SK-N-SH (cell line): ENCODE measurements around the gene WFIKKN1. TPM values are rescaled to one million over a fixed set of nuclear protein-coding genes. Genes with fewer than 3 reads are reported as not detected.

Experiments used
- CTCF ChIA-PET: fragments of 300-600, 350-600 bp; formaldehyde crosslinking; extraction: SDS; loops from one replicate; lab custom pipeline; 2021; lab: Yijun Ruan, JAX
- POLR2A ChIA-PET: fragments of 350-600 bp; sonication (Branson Sonifier 250); formaldehyde crosslinking; extraction: SDS; loops from one replicate; lab custom pipeline; 2020; ENCODE audit warnings: antibody characterized with exemption, inconsistent platforms; lab: Yijun Ruan, JAX
- DNase-seq: peaks from one replicate; pipeline ENCODE4 v3.0.0; 2012
- H2AFZ ChIP-seq: fragments of 200-600 bp; sonication (generic); 2 replicates; pipeline ENCODE4 v1.8.1; 2016; ENCODE audit warnings: antibody characterized with exemption, mild to moderate bottlenecking, low read depth
- H3F3A ChIP-seq: fragments of 200-600 bp; sonication (generic); replicated peaks from 2 replicates; pipeline ENCODE3; 2016; ENCODE audit warnings: antibody characterized with exemption, mild to moderate bottlenecking; ENCODE audit not compliant: insufficient read depth
- H3K27ac ChIP-seq, 2 experiments: fragments of 200-500 bp in 1 of 2; fragments of 200-600 bp in 1 of 2; sonication (Bioruptor generic) in 1 of 2; sonication (generic), shearing (Covaris generic) in 1 of 2; 2 replicates each; pipeline versions ENCODE4 v1.5.1 to v1.6.1; 2014 to 2016; ENCODE audit warnings: low read depth in 2 of 2, inconsistent platforms in 1 of 2, low read length in 1 of 2, mild to moderate bottlenecking in 1 of 2, mixed read lengths in 1 of 2
- H3K27me3 ChIP-seq: fragments of 200-600 bp; sonication (generic), shearing (Covaris generic); 2 replicates; pipeline ENCODE4 v1.6.1; 2016; ENCODE audit warnings: mixed run types; ENCODE audit not compliant: insufficient read depth
- H3K36me3 ChIP-seq, 2 experiments: fragments of 200-500 bp in 1 of 2; fragments of 200-600 bp in 1 of 2; sonication (Bioruptor generic) in 1 of 2; sonication (generic) in 1 of 2; replicated peaks in 1 of 2; 2 replicates each; pipeline versions ENCODE3 to v1.5.1; 2014 to 2016; ENCODE audit warnings: low read length in 1 of 2, mild to moderate bottlenecking in 1 of 2; ENCODE audit not compliant: insufficient read depth in 2 of 2, control insufficient read depth in 1 of 2
- H3K4me1 ChIP-seq, 2 experiments: fragments of 200-500 bp in 1 of 2; fragments of 200-600 bp in 1 of 2; sonication (Bioruptor generic) in 1 of 2; sonication (generic), shearing (Covaris generic) in 1 of 2; 2 replicates each; pipeline versions ENCODE4 v1.5.1 to v1.6.1; 2014 to 2016; ENCODE audit warnings: low read depth in 1 of 2, low read length in 1 of 2, mixed run types in 1 of 2; ENCODE audit not compliant: insufficient read depth in 2 of 2, control insufficient read depth in 1 of 2
- H3K4me2 ChIP-seq: fragments of 200-600 bp; sonication (generic), shearing (Covaris generic); 2 replicates; pipeline ENCODE4 v1.6.1; 2017; ENCODE audit warnings: mixed run types
- H3K4me3 ChIP-seq, 2 experiments: fragments of 200-500 bp in 1 of 2; fragments of 200-600 bp in 1 of 2; sonication (Bioruptor generic) in 1 of 2; sonication (generic), shearing (Covaris generic) in 1 of 2; 2 replicates each; pipeline versions ENCODE4 v1.5.1 to v1.8.1; 2014 to 2016; ENCODE audit warnings: low read depth in 2 of 2, inconsistent platforms in 1 of 2, low read length in 1 of 2, mild to moderate bottlenecking in 1 of 2, mixed read lengths in 1 of 2, moderate library complexity in 1 of 2
- H3K79me2 ChIP-seq: fragments of 200-600 bp; sonication (generic); 2 replicates; pipeline ENCODE4 v1.8.1; 2017; ENCODE audit warnings: mild to moderate bottlenecking; ENCODE audit not compliant: insufficient read depth
- H3K9ac ChIP-seq: fragments of 200-600 bp; sonication (generic); 2 replicates; pipeline ENCODE4 v1.6.1; 2017; ENCODE audit warnings: mixed run types
- H3K9me2 ChIP-seq: fragments of 200-600 bp; sonication (generic); 2 replicates; pipeline ENCODE4 v1.6.1; 2017; ENCODE audit warnings: mixed run types
- H3K9me3 ChIP-seq: fragments of 200-600 bp; sonication (generic); 2 replicates; pipeline ENCODE4 v1.6.1; 2017; ENCODE audit warnings: mixed run types, mild to moderate bottlenecking, moderate library complexity
- H4K20me1 ChIP-seq: fragments of 200-600 bp; sonication (generic); 2 replicates; pipeline ENCODE4 v1.6.1; 2017; ENCODE audit warnings: mild to moderate bottlenecking, mixed run types; ENCODE audit not compliant: insufficient read depth
- CHD2 ChIP-seq: fragments of 150-350 bp; IDR thresholded peaks from 2 replicates; pipeline ENCODE4 v1.6.1; 2018; ENCODE audit warnings: low read length; ENCODE audit not compliant: partially characterized antibody
- EP300 ChIP-seq, 2 experiments: IDR thresholded peaks; 2 replicates each; pipeline versions ENCODE4 v1.4.0 to v1.6.1; 2012; ENCODE audit warnings: borderline replicate concordance in 1 of 2, low read depth in 1 of 2, low read length in 1 of 2
- FOSL2 ChIP-seq: IDR thresholded peaks from 2 replicates; pipeline ENCODE4 v1.4.0; 2012; ENCODE audit warnings: low read depth, mild to moderate bottlenecking, moderate library complexity, borderline replicate concordance
- FOXJ3 ChIP-seq: sonication (generic); formaldehyde crosslinking; IDR thresholded peaks from 2 replicates; pipeline ENCODE4 v1.5.1; 2020; ENCODE audit warnings: mild to moderate bottlenecking, missing genetic modification reagents
- GABPA ChIP-seq: IDR thresholded peaks from 2 replicates; pipeline ENCODE4 v1.4.0; 2012; ENCODE audit warnings: low read depth, mild to moderate bottlenecking
- GATA2 ChIP-seq: sonication (generic); formaldehyde crosslinking; IDR thresholded peaks from 2 replicates; pipeline ENCODE4 v1.5.0; 2020; ENCODE audit warnings: mild to moderate bottlenecking, missing genetic modification reagents
- MXI1 ChIP-seq: IDR thresholded peaks from 2 replicates; pipeline ENCODE4 v1.6.1; 2012; ENCODE audit warnings: mild to moderate bottlenecking, low read depth, low read length, improper control_type of control experiment
- NRF1 ChIP-seq: IDR thresholded peaks from 2 replicates; pipeline ENCODE4 v1.6.1; 2012; ENCODE audit warnings: low read depth, mild to moderate bottlenecking, low read length
- POLR2AphosphoS5 ChIP-seq: IDR thresholded peaks from 2 replicates; pipeline ENCODE4 v1.6.1; 2012; ENCODE audit warnings: low read depth, low read length
- RFX5 ChIP-seq: IDR thresholded peaks from 2 replicates; pipeline ENCODE4 v1.6.1; 2012; ENCODE audit warnings: mild to moderate bottlenecking, improper control_type of control experiment, low read length
- RXRA ChIP-seq: IDR thresholded peaks from 2 replicates; pipeline ENCODE4 v1.4.0; 2012; ENCODE audit warnings: low read depth, mild to moderate bottlenecking, borderline replicate concordance
- TCF12 ChIP-seq: IDR thresholded peaks from 2 replicates; pipeline ENCODE4 v1.4.0; 2012
- YY1 ChIP-seq: IDR thresholded peaks from 2 replicates; pipeline ENCODE4 v1.4.0; 2012; ENCODE audit warnings: low read depth, mild to moderate bottlenecking
- WGBS: methylation state at CpG from one replicate; pipeline ENCODE4 v1.1.6; 2017; ENCODE audit warnings: low lambda C conversion rate; 5-methylcytosine and 5-hydroxymethylcytosine counted together
- polyA plus RNA-seq, 3 experiments: library from polyadenylated mRNA; depleted of rRNA; stranded (reverse); fragments of >200 nt; gene quantifications; 2 replicates each; pipeline ENCODE4 v1.2.3, GENCODE V29; 2012
- TF ChIP-seq, protein P1 (sequence below): IDR thresholded peaks from 2 replicates; pipeline ENCODE4 v1.6.1; 2012; ENCODE audit warnings: mild to moderate bottlenecking, low read depth, low read length, moderate library complexity
- TF ChIP-seq, protein P2 (sequence below): IDR thresholded peaks from 2 replicates; pipeline ENCODE4 v1.4.0; 2012; ENCODE audit warnings: low read depth, borderline replicate concordance
- TF ChIP-seq, protein P3 (sequence below): fragments of 150-350 bp; IDR thresholded peaks from 2 replicates; pipeline ENCODE4 v1.6.1; 2016; ENCODE audit warnings: mild to moderate bottlenecking, low read depth, low read length

WFIKKN1 gene
- polyA plus RNA-seq, 1 of the 3 experiments (the other 2 are of a cell fraction), result 0.16 TPM

DNA sequence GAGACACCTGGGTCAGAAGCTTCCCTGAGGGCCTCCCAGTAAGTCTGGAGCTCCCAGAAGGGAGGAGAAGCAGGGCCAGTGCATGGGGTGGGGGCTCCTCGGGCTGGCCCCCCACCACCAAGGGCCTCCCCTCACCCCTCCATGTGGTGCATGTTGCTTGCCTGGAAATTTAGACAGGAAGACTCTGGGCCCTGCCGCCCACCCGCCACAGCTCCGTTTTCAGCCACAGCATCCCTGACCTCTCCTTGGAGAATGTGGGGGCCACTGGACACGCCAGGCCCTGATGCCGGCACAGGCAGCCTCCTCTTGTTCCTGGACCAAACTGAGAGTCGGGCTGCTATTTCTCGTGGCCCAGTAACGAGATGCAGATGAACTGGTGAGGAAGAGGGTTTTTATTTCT, 8.1 kb downstream of the WFIKKN1 start:
- no peaks in the 10 kb centered on the region for H3K9me2 ChIP-seq
- H3K4me1 ChIP-seq, result peaks cover 6 to 42% of the 10 kb centered on the region in 2 experiments; a peak in 2 of 4 replicates
- 82% methylated on average over 8 of the region's 9 CpGs for WGBS
- ChIA-PET POLR2A (no interaction called here), CTCF (interaction anchor here (0.9 to 1.4 kb wide), 5 partner anchors 9 to 29 kb away, joined by 3 to 11 read pairs (median 5); partner anchors contain the start of genes RHOT2 and WDR90)
- H3K79me2 ChIP-seq, result peaks cover 22% of the 10 kb centered on the region; the same call in 1 of the 2 replicates
- H3K9me3 ChIP-seq, result no peaks in the 10 kb centered on the region
- TF ChIP-seq, protein P1, sequence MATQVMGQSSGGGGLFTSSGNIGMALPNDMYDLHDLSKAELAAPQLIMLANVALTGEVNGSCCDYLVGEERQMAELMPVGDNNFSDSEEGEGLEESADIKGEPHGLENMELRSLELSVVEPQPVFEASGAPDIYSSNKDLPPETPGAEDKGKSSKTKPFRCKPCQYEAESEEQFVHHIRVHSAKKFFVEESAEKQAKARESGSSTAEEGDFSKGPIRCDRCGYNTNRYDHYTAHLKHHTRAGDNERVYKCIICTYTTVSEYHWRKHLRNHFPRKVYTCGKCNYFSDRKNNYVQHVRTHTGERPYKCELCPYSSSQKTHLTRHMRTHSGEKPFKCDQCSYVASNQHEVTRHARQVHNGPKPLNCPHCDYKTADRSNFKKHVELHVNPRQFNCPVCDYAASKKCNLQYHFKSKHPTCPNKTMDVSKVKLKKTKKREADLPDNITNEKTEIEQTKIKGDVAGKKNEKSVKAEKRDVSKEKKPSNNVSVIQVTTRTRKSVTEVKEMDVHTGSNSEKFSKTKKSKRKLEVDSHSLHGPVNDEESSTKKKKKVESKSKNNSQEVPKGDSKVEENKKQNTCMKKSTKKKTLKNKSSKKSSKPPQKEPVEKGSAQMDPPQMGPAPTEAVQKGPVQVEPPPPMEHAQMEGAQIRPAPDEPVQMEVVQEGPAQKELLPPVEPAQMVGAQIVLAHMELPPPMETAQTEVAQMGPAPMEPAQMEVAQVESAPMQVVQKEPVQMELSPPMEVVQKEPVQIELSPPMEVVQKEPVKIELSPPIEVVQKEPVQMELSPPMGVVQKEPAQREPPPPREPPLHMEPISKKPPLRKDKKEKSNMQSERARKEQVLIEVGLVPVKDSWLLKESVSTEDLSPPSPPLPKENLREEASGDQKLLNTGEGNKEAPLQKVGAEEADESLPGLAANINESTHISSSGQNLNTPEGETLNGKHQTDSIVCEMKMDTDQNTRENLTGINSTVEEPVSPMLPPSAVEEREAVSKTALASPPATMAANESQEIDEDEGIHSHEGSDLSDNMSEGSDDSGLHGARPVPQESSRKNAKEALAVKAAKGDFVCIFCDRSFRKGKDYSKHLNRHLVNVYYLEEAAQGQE, result no peak
- TF ChIP-seq, protein P2, sequence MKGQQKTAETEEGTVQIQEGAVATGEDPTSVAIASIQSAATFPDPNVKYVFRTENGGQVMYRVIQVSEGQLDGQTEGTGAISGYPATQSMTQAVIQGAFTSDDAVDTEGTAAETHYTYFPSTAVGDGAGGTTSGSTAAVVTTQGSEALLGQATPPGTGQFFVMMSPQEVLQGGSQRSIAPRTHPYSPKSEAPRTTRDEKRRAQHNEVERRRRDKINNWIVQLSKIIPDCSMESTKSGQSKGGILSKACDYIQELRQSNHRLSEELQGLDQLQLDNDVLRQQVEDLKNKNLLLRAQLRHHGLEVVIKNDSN, result no peak
- TF ChIP-seq TCF12, result no peak
- TF ChIP-seq GABPA, result no peak
- no peak for TF ChIP-seq POLR2AphosphoS5
- TF ChIP-seq YY1, result no peak
- no peak for TF ChIP-seq RXRA
- no peak for TF ChIP-seq MXI1
- TF ChIP-seq NRF1, result no peak
- no peak for TF ChIP-seq GATA2
- TF ChIP-seq, protein P3, sequence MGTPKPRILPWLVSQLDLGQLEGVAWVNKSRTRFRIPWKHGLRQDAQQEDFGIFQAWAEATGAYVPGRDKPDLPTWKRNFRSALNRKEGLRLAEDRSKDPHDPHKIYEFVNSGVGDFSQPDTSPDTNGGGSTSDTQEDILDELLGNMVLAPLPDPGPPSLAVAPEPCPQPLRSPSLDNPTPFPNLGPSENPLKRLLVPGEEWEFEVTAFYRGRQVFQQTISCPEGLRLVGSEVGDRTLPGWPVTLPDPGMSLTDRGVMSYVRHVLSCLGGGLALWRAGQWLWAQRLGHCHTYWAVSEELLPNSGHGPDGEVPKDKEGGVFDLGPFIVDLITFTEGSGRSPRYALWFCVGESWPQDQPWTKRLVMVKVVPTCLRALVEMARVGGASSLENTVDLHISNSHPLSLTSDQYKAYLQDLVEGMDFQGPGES, result no peak
- no peak for TF ChIP-seq FOXJ3 (CRISPR knock-in tag)
- TF ChIP-seq FOSL2, result no peak
- no peak for TF ChIP-seq EP300 (IDR thresholded peaks at IDR 0.05; ENCODE audit: borderline replicate concordance in 1 of 2, low read depth in 1 of 2, low read length in 1 of 2)
- TF ChIP-seq CHD2, result no peak
- no peak for TF ChIP-seq RFX5
- H3F3A ChIP-seq, result peaks cover 13% of the 10 kb centered on the region
- H3K4me2 ChIP-seq, result no peak overlapping the region
- DNase-seq, result no peak
- no peak overlapping the region for H3K27ac ChIP-seq
- peaks cover 0 to 7% of the 10 kb centered on the region in 2 experiments for H3K36me3 ChIP-seq
- no peaks in the 10 kb centered on the region for H3K27me3 ChIP-seq
- no peaks in the 10 kb centered on the region; the same call in 1 of the 2 replicates for H4K20me1 ChIP-seq
- H2AFZ ChIP-seq, result no peak overlapping the region
- H3K9ac ChIP-seq, result no peak overlapping the region
- no peak overlapping the region for H3K4me3 ChIP-seq
